HepG2 (cell line): ENCODE data around the gene STXBP2. TPM values are rescaled to one million over a fixed set of nuclear protein-coding genes. Genes with fewer than 3 reads are reported as not detected.
A peak's percentile ranks its signal among the peaks of the same experiment; 100 is the strongest.

Experiments used
- HNRNPH1 ChIP-seq: fragments of 200-400 bp; formaldehyde crosslinking; optimal IDR thresholded peaks from 2 replicates; pipeline ENCODE3; 2017; ENCODE audit warnings: mild to moderate bottlenecking, low read depth, low read length
- KDM2A ChIP-seq: sonication (generic); formaldehyde crosslinking; IDR thresholded peaks from 2 replicates; pipeline ENCODE4 v1.4.0; 2020; ENCODE audit warnings: low read depth, missing genetic modification reagents, borderline replicate concordance
- KLF6 ChIP-seq: IDR thresholded peaks from 2 replicates; pipeline ENCODE4 v1.8.0; 2016; ENCODE audit warnings: missing biosample characterization, missing genetic modification reagents
- NCOA2 ChIP-seq: sonication (generic); formaldehyde crosslinking; IDR thresholded peaks from 2 replicates; pipeline ENCODE4 v1.8.0; 2022; ENCODE audit warnings: inconsistent platforms
- PCBP1 ChIP-seq: fragments of 200-400 bp; formaldehyde crosslinking; IDR thresholded peaks from 2 replicates; pipeline ENCODE4 v1.6.1; 2017; ENCODE audit warnings: mild to moderate bottlenecking, low read depth, low read length, borderline replicate concordance
- RARG ChIP-seq: sonication (generic); formaldehyde crosslinking; IDR thresholded peaks from 2 replicates; pipeline ENCODE4 v1.4.0; 2020; ENCODE audit warnings: low read depth, mild to moderate bottlenecking, missing genetic modification reagents
- RXRA ChIP-seq: sonication (generic); formaldehyde crosslinking; IDR thresholded peaks from 2 replicates; pipeline ENCODE4 v1.5.1; 2020; ENCODE audit warnings: missing genetic modification reagents
- SAP130 ChIP-seq: IDR thresholded peaks from 2 replicates; pipeline ENCODE4 v1.6.1; 2016; ENCODE audit warnings: low read depth
- SOX5 ChIP-seq: IDR thresholded peaks from 2 replicates; pipeline ENCODE4 v1.6.1; 2016; ENCODE audit warnings: borderline replicate concordance
- ZNF232 ChIP-seq: sonication (generic); formaldehyde crosslinking; IDR thresholded peaks from 2 replicates; pipeline ENCODE4 v1.4.0; 2020; ENCODE audit warnings: missing genetic modification reagents, borderline replicate concordance
- ZUFSP ChIP-seq: sonication (generic); formaldehyde crosslinking; IDR thresholded peaks from 2 replicates; pipeline ENCODE4 v1.9.0; 2021; ENCODE audit warnings: missing genetic modification reagents, mild to moderate bottlenecking, borderline replicate concordance
- polyA plus RNA-seq, 8 experiments: library from polyadenylated mRNA; depleted of rRNA in 3 of 8; stranded (reverse) in 7 of 8; unstranded in 1 of 8; fragments of >200 nt; fragmentation: Illumina TruSeq in 4 of 8; extraction: Trizol in 4 of 8; gene quantifications; 2 replicates each; pipeline versions ENCODE4 v1.2.1 to v1.2.3, GENCODE V29; 2011 to 2016; ENCODE audit warnings: low read depth in 4 of 8, missing spikeins in 1 of 8, mixed read lengths in 1 of 8; ENCODE audit not compliant: insufficient read depth in 1 of 8
- total RNA-seq, 5 experiments: library from RNA; depleted of rRNA; stranded (reverse); fragments of >200 nt; fragmentation: Illumina TruSeq; extraction: Trizol; gene quantifications; 2 replicates each; pipeline ENCODE4 v1.2.3, GENCODE V29; 2016; ENCODE audit warnings: low read depth in 1 of 5
- TF ChIP-seq, protein P1 (sequence below), 2 experiments: IDR thresholded peaks; 2 replicates each; pipeline ENCODE4 v1.6.1; 2011 to 2012; ENCODE audit warnings: low read length in 2 of 2, borderline replicate concordance in 1 of 2, low read depth in 1 of 2, mild to moderate bottlenecking in 1 of 2, moderate library complexity in 1 of 2
- TF ChIP-seq, protein P2 (sequence below): sonication (generic); formaldehyde crosslinking; IDR thresholded peaks from 2 replicates; pipeline ENCODE4 v1.8.0; 2022; ENCODE audit warnings: mild to moderate bottlenecking, missing genetic modification reagents
- TF ChIP-seq, protein P3 (sequence below): sonication (generic); formaldehyde crosslinking; IDR thresholded peaks from 2 replicates; pipeline ENCODE4 v1.4.0; 2020; ENCODE audit warnings: mild to moderate bottlenecking, missing genetic modification reagents
- TF ChIP-seq, protein P4 (sequence below): sonication (generic); formaldehyde crosslinking; IDR thresholded peaks from 2 replicates; pipeline ENCODE4 v1.9.0; 2021; ENCODE audit warnings: missing genetic modification reagents, borderline replicate concordance
- TF ChIP-seq, protein P5 (sequence below): sonication (generic); formaldehyde crosslinking; IDR thresholded peaks from 2 replicates; pipeline ENCODE4 v1.4.0; 2020; ENCODE audit warnings: mild to moderate bottlenecking, missing genetic modification reagents

STXBP2 gene
- total and polyA plus RNA-seq, 2 of the 13 experiments (the other 11 are each of a cell fraction or from before 2014, with no cell fraction given), result 22.8 to 40.1 TPM

DNA sequence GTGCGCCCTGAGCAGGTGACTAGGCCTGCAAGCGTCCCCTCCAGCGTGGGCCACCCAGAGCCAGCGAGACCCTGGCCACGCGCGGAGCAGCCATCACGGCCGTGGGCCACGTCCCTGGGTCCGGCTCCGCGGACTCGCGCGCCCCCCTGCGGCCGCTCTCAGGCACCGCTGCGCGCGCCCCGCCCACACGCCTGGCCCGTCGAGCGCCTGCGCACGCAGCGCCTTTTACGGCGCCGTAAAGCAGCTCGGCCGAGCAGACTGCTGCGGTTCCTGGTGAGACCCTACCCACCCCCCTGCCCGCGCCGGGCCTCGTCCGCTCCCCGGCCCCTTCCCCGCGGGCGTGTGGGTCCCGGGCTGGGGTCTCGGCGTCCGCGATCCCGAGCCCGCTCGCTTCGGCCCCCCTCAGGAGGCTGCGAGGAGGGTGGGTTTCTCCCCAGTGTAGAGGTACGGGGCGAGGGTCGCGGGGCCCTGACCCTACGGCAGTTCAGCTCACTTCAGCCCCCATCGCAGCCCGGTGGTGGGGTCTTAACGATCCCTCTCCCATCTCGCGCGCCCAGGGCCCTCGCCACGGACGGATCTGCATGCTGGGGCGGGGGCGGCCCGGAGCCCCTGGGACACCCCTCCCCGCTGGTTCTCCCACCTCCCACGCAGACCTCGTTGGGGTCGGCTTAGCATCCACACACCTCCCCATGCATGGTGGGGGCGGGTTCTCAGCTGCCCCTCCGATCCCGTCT lies 43.9 kb downstream of the STXBP2 start, which contains the start of gene TRAPPC5 (continued):
- TF ChIP-seq, protein P1, sequence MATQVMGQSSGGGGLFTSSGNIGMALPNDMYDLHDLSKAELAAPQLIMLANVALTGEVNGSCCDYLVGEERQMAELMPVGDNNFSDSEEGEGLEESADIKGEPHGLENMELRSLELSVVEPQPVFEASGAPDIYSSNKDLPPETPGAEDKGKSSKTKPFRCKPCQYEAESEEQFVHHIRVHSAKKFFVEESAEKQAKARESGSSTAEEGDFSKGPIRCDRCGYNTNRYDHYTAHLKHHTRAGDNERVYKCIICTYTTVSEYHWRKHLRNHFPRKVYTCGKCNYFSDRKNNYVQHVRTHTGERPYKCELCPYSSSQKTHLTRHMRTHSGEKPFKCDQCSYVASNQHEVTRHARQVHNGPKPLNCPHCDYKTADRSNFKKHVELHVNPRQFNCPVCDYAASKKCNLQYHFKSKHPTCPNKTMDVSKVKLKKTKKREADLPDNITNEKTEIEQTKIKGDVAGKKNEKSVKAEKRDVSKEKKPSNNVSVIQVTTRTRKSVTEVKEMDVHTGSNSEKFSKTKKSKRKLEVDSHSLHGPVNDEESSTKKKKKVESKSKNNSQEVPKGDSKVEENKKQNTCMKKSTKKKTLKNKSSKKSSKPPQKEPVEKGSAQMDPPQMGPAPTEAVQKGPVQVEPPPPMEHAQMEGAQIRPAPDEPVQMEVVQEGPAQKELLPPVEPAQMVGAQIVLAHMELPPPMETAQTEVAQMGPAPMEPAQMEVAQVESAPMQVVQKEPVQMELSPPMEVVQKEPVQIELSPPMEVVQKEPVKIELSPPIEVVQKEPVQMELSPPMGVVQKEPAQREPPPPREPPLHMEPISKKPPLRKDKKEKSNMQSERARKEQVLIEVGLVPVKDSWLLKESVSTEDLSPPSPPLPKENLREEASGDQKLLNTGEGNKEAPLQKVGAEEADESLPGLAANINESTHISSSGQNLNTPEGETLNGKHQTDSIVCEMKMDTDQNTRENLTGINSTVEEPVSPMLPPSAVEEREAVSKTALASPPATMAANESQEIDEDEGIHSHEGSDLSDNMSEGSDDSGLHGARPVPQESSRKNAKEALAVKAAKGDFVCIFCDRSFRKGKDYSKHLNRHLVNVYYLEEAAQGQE (IDR thresholded peaks at IDR 0.05; ENCODE audit: borderline replicate concordance in 1 of 2, low read depth in 1 of 2, low read length in 2 of 2), result no peak
- TF ChIP-seq, protein P2, sequence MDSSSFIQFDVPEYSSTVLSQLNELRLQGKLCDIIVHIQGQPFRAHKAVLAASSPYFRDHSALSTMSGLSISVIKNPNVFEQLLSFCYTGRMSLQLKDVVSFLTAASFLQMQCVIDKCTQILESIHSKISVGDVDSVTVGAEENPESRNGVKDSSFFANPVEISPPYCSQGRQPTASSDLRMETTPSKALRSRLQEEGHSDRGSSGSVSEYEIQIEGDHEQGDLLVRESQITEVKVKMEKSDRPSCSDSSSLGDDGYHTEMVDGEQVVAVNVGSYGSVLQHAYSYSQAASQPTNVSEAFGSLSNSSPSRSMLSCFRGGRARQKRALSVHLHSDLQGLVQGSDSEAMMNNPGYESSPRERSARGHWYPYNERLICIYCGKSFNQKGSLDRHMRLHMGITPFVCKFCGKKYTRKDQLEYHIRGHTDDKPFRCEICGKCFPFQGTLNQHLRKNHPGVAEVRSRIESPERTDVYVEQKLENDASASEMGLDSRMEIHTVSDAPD (CRISPR knock-in tag), result no peak
- TF ChIP-seq PCBP1 (no peak), ZNF232 (CRISPR knock-in tag) (0 out of 2 replicates have a peak, but pooled peaks have one; percentile 44), RXRA (CRISPR knock-in tag) (peak; percentile 2; the same call in 1 of the 2 replicates), NCOA2 (CRISPR knock-in tag) (no peak; the same call in 1 of the 2 replicates), HNRNPH1 (no peak), SAP130 (CRISPR knock-in tag) (peak; percentile 66), RARG (CRISPR knock-in tag) (no peak), ZUFSP (no peak), SOX5 (CRISPR knock-in tag) (no peak; the same call in 1 of the 2 replicates), KDM2A (CRISPR knock-in tag) (peak; percentile 59), KLF6 (CRISPR knock-in tag) (0 out of 2 replicates have a peak, but pooled peaks have one; percentile 27)
- TF ChIP-seq, protein P3, sequence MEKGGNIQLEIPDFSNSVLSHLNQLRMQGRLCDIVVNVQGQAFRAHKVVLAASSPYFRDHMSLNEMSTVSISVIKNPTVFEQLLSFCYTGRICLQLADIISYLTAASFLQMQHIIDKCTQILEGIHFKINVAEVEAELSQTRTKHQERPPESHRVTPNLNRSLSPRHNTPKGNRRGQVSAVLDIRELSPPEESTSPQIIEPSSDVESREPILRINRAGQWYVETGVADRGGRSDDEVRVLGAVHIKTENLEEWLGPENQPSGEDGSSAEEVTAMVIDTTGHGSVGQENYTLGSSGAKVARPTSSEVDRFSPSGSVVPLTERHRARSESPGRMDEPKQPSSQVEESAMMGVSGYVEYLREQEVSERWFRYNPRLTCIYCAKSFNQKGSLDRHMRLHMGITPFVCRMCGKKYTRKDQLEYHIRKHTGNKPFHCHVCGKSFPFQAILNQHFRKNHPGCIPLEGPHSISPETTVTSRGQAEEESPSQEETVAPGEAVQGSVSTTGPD, result no peak
- TF ChIP-seq, protein P4, sequence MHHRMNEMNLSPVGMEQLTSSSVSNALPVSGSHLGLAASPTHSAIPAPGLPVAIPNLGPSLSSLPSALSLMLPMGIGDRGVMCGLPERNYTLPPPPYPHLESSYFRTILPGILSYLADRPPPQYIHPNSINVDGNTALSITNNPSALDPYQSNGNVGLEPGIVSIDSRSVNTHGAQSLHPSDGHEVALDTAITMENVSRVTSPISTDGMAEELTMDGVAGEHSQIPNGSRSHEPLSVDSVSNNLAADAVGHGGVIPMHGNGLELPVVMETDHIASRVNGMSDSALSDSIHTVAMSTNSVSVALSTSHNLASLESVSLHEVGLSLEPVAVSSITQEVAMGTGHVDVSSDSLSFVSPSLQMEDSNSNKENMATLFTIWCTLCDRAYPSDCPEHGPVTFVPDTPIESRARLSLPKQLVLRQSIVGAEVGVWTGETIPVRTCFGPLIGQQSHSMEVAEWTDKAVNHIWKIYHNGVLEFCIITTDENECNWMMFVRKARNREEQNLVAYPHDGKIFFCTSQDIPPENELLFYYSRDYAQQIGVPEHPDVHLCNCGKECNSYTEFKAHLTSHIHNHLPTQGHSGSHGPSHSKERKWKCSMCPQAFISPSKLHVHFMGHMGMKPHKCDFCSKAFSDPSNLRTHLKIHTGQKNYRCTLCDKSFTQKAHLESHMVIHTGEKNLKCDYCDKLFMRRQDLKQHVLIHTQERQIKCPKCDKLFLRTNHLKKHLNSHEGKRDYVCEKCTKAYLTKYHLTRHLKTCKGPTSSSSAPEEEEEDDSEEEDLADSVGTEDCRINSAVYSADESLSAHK (CRISPR knock-in tag), result no peak
- TF ChIP-seq, protein P5, sequence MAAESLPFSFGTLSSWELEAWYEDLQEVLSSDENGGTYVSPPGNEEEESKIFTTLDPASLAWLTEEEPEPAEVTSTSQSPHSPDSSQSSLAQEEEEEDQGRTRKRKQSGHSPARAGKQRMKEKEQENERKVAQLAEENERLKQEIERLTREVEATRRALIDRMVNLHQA (CRISPR knock-in tag), result no peak
